CD4-positive, alpha-beta T cell treated with Interleukin-15 for 1 hour (primary cell): ENCODE results near the gene SST.
"Not testable (repeated sequence)": the region's sequence is repeated elsewhere in the genome, so short reads cannot be mapped to it uniquely, and the experiment has no call there.

Experiments used
- DNase-seq: peaks from one replicate; pipeline ENCODE4 v3.0.0-alpha.2; 2020

Gene SST

GRCh38 chr3:187681756-187682155 is 11.6 kb upstream of the SST start:
- DNase-seq = not testable (repeated sequence)

DNA sequence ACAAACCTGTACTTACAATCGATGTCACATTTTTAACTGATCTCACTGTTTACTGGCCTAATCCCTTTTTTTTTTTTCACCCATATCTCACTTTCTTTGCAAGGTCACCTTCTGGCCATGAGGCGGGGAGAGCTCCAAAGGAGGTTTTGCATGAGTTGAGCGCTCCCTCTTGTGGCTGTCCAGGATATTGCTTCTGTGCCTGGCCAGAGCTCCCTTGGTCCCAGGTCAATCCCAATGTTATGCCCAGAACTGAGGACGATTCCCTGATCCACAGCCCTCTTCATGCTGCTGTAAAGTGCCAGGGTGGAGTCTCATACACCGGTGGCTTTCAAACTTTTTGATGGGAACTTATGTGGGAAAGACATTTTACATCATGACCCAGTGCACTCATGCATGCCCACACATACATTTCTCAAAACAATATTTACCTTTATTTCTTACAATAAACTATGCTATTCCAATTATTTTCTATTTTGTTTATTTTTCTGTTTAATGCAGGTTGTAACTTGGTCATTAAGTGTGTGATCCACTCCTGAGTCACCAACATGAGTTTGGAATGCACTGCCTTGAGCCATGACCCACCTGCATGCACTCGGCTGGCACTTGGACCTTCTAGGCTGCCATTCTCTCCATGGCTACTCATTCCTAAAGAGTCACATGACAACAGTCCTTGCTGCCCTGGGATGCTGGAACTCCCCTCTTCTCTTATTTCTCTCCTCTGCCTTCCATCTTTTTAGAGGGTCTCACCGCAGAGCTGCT is 9.6 kb upstream of the SST start:
- DNase-seq = peak; percentile 49

GRCh38 chr3:187678726-187679268 is 8.6 kb upstream of the SST start:
- no peak for DNase-seq

- no peak for DNase-seq
Observed at GRCh38 chr3:187677604-187678003, 7.4 kb upstream of the SST start.

DNA sequence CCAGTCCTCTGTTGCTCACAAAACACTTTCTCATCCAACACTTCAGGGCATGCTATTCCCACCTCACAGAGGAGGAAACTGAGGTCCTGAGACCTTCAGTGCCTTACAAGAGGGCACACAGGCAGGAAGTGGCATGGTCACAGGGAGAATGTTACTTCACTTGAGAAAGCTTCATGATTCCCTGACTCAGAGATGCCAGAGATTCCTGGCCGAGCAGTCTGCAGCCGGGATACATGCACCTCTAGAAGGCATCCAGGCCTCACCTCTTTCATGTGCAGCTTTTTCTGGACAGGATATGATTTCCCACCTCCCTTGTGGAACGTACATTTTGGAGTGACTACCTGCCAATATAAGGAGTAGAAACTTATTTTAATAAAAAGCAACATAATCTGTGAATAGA is 2.8 kb upstream of the SST start:
- no peak for DNase-seq

DNA sequence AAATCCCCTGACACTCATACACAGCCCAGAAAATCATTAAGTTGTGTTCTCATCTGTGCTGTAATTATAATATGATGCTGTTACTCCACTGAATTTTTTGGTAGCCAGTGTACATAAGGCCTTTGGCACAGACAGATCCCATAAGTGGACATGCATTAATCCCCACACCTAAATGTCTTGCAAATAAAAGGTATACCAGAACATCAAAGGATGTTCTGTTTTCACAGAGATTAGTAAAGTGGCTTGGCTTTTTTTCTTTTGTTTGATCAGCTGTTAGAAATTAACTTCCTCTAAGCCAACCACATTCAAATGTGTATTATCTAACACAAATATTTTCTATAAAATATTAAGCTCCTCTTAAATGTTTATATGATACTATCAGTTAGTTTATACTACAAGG is 2.7 kb downstream of the SST start:
- no peak for DNase-seq

DNA sequence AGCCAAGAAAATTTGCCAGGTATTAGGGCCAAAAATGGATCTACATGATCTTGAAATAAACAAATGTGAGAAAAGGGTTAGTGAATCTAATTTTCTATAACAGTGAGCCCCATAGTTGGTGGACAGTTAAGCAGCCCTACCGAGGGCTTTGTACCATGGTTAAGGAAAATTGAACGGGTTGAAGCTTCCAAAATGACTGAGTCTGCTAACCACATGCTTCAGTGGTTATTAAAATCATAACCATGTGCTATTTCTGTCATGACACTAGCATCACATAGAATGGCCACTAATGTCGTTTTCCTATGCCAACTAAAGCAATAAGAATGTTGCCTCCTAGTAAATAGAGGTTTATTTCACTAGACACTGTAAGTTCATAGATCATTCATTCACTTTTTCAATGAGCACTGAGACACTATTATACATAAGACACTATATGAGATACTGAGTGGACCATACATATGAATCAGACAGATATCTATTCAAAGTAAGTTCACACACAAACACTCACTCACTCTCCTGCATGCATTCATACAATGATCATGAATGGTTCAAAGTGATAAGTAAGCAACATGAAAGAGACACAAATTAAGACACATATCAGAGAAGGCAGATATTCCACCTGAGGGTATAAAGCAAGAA is 4.3 kb downstream of the SST start:
- no peak for DNase-seq

DNA sequence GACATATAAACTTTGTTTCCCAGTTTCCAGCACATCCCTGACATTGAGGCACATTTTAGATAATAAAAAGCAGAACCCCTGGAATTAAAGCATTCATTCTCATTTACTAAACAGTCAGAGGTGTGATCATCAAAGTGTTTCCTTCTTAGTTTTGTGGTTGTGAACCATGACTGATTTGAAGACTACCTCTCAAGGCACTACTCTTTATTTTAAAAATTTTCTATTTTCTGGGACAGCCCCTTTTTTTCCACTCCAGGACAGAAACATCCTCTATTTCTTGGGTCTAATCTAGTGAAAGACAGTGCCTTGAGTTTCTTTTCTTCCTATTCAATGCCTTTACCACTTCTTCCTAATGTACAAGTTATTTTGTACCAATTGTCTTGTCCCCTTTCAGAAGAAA is 5.2 kb downstream of the SST start:
- DNase-seq = no peak

GRCh38 chr3:187662848-187663409 is 7.3 kb downstream of the SST start:
- DNase-seq = no peak

GRCh38 chr3:187661267-187661666 is 8.9 kb downstream of the SST start:
- DNase-seq = no peak

- no peak for DNase-seq
Observed at GRCh38 chr3:187651282-187651681, 18.9 kb downstream of the SST start.

GRCh38 chr3:187648177-187648576 is 22.0 kb downstream of the SST start:
- DNase-seq = no peak

DNA sequence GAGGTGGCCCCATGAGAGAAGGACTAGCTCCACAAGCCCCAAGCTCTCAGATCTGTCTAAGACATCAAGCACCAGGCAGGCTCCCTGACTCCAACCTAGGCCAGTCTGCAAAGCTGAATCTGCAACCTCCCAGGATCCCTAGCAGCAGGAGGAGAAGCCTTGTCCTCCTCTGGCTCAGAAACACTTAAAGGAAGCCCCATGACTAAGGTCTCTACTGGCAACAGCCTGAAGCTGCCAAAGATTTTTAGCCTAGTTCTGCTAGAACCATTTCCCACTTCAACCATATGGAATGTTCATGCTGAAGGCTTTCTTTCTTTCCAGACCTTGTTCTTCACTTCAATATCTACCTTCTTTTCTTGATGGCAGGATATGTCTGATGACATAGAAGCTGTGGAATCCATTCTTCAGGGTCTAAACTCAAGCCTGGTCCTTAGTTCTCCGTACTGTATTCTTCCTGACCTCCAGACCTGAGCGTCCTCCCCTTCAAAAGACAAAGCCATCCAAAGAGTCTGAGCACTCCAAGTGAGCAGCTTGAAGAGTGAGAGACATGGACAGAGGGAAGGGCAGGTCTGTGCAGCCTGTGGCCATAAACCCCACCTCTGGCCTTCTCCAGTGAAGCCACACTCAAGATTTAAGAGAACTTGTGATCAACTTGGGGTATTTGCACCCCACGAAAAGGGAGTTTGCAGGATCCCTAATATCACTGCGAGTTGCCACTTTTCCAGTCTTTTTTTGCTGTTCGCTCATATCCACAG is 23.1 kb downstream of the SST start:
- no peak for DNase-seq

- not testable (repeated sequence) for DNase-seq
Observed at GRCh38 chr3:187645379-187645778, 24.8 kb downstream of the SST start.

DNA sequence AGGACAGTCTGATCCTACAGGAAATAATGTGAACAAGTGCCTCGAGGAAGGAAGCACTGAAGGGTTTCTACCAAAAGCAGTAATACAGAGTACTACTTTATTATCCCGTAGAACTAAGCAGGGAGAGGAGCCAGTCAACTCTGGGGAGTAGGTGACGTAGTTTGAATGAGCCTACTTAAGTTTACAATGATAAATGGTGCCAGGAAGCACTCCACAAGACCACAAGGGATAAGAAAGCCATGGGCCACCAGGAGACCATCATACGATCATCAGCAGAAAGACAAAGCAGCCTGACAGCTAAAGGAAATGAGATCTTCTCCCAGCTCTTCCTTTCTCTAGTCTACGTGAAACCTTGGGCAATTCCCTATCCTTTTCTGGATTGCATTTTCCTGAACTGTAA is 27.3 kb downstream of the SST start:
- no peak for DNase-seq

DNA sequence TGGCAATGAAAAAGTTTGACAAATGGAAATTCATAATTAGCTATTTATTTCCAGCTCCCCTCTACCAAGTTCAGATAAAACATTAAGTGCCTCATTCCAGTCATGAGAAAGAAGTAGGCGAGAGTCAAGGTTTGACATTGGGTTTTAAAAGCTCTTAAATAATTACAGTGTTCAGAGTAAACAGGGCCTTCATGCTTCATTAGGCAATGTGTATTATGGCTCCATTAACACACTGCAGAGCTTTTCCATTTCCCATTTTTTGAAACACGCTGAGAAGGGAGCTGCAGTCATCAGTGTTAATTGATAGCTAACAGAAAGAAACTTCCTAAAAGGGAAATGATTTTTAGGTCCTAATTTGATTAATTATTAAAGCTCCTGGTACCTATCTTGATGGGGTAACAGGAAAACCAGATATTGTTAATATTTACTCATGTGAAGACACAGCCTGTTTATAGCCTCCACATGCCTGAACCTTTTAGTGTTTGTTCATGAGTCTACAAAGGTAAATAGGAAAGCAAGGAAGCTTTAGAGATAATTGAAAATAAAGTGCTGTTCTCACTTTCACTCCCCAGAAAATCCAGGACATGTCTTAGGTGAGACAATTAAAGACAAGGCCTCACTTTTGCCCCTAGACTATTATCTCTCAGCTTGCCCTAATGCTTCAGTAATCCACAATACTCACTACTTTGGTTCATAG is 28.7 kb downstream of the SST start:
- DNase-seq = no peak

DNA sequence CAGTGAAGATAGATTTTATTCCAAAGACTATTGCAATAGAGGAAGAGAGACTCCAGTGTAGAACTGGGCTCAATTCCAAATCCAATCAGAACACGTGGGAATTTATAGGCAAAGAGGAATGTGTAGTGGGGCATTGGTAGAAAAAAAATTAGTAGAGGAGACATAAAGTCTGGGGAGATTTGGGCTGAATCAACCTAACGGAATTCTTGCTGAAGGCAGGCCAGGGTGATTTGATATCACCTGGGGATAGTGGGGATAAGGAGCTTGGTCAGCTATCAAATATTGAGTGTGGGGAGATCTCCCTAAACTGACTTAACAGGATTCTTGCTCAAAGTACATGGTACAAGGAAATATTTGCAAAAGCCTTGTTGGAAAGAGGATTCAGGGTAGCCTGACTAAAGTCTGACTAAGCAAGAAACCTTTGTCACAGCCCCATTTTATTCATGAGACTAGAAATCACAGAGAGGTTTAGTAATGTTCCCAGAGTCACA is 29.6 kb downstream of the SST start:
- DNase-seq = no peak

DNA sequence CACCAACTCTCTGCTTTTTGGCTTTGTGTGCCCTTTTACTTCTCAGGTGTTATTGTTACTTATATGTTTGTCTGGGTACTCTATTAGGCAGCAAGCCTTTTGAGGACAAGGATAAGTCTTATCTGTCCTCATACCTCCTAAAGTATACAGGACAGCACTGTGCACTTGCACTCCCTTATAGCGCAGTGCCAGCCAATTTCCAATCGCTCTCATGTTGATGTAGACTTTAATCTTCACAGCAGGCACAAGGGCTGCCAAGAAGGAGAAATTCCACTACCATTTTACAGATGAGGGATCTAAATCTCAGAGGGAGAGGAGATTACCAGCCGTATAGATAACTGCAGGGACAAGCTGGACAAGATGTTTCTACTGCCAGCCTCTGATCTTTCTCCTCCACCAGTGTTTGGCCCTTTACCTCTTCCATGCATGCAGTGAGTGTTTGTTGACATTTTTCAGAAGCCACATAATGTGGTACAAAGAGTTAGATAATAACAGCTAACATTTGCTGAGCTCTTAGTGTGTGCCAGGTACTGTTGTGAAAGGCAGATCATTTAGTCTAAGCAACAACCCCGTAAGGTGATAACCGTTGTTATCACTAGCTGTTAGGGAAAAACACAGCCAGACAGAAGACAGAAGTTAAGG is 30.1 kb downstream of the SST start:
- no peak for DNase-seq

DNA sequence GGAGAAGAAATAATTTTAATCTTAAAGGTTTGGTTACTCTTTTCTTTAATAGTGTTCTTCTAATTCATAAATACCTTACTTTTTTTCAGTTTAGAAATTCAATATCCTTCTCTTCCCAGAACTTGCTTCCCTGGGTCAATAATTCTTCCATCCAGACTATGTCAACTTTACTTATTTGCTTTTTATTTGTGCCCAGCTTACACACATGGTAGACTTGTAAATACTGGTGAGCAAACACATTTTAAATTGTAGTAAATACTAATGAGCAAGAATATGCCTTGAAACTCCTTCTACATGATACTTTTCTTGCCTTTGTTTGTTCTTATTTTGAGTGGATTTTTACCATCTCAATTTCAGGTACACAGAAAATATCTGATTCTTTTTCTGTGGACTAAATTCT is 33.7 kb downstream of the SST start:
- DNase-seq = no peak

DNA sequence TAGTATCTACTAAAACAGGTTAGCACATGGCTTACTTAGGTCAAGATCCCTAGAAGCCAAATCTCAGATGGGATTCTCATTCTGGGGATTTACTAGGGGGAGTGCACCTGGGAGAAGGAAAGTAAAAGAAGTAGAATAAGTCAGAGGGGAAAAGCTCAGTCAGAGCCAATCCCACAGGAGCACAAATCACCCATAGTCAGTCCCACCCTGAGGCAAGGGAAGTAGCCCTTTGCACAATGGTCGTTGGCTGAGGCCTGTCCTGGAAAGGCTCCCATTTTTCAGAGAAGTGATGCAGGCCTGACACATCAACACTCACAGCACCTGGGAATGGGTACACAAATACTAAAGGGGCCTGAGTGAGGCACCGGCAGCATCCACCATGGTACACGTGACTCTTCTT is 39.8 kb downstream of the SST start:
- DNase-seq = no peak

GRCh38 chr3:187629711-187630110 is 40.5 kb downstream of the SST start:
- no peak for DNase-seq

GRCh38 chr3:187628169-187628568 is 42.0 kb downstream of the SST start:
- no peak for DNase-seq
